Measurements from ENCODE around the gene TOMM34. TPM values are rescaled to one million over a fixed set of nuclear protein-coding genes. Genes with fewer than 3 reads are reported as not detected.

The TOMM34 gene
- total RNA-seq, 1 donor from 2014 or later = 16.2 TPM

DNA sequence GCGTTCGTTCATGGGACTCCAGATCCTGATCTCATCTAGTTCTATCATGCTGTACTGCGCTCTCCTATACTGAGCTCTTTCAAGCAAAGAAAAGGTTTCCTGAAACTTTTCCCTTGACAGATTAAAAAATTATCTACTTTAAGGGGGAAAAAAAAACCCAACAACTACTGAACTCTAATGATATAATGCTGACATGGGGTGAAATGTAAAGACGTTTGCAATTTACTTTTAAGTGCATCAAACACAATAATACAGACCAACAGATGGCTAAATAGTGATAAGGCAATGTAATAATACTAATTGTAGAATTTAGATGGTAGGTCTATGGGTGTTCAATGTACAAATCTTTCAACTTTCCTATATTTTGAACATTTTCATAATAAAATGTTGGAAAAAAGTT lies 16.4 kb downstream of the TOMM34 start:
- Histone ChIP-seq H3K27ac (no peak overlapping the region), H3K27me3 (no peaks in the 10 kb centered on the region), H3K36me3 (peaks cover 0 to 62% of the 10 kb centered on the region in 2 donors), H3K9me3 (no peaks in the 10 kb centered on the region), H3K4me1 (no peaks in the 10 kb centered on the region), H3K4me3 (no peak overlapping the region)
- TF ChIP-seq POLR2AphosphoS5 (IDR thresholded peaks at IDR 0.05; ENCODE audit: insufficient read depth in 1 of 2, low read depth in 1 of 2) = no peak
- TF ChIP-seq, protein P1, sequence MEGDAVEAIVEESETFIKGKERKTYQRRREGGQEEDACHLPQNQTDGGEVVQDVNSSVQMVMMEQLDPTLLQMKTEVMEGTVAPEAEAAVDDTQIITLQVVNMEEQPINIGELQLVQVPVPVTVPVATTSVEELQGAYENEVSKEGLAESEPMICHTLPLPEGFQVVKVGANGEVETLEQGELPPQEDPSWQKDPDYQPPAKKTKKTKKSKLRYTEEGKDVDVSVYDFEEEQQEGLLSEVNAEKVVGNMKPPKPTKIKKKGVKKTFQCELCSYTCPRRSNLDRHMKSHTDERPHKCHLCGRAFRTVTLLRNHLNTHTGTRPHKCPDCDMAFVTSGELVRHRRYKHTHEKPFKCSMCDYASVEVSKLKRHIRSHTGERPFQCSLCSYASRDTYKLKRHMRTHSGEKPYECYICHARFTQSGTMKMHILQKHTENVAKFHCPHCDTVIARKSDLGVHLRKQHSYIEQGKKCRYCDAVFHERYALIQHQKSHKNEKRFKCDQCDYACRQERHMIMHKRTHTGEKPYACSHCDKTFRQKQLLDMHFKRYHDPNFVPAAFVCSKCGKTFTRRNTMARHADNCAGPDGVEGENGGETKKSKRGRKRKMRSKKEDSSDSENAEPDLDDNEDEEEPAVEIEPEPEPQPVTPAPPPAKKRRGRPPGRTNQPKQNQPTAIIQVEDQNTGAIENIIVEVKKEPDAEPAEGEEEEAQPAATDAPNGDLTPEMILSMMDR (IDR thresholded peaks at IDR 0.05) = no peak
- intact Hi-C loops (cut with DNase I) = no loop called here
- no peak for DNase-seq (ENCODE audit: extremely low spot score in 2 of 2)

DNA sequence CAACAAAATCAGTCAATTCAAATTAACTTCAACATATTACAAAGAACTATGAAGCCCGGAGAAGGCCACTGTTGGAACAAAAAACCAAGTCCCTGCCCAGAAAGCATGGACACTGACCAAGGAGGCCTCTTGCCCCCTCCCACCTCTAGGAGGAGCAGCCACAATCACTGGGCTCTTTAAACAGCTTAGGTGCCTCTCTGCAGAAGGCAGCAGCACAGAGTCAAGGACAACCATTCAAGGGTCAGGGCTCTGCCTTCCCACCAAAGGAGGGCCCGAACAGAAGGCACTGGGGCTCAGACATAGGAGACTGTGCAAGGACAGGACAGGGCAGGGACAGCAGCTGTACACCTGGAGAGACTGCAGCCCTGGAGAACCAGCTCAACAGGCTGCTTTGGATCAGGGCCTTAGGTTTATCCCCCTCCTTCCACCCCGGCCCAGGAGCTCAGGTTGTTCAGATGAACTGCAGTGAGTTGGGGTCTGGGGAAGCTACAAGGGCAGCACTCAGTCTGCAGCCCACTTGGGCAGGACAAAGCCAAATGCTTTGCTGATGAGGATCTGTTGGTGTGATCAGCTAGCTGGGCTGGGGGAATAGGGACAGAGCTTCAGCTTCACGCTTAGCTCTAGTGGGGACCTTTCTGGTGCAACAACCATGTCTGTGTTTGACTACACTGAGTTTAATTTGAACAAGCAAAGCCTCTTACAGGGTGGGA lies 17.8 kb downstream of the TOMM34 start:
- Histone ChIP-seq H3K36me3 (peaks cover 0 to 49% of the 10 kb centered on the region in 2 donors), H3K4me1 (no peaks in the 10 kb centered on the region), H3K27me3 (no peaks in the 10 kb centered on the region), H3K27ac (no peak overlapping the region), H3K4me3 (no peak overlapping the region), H3K9me3 (no peaks in the 10 kb centered on the region)
- DNase-seq (ENCODE audit: extremely low spot score in 2 of 2) = no peak
- intact Hi-C loops (cut with DNase I) = no loop called here
- no peak for TF ChIP-seq POLR2AphosphoS5 (IDR thresholded peaks at IDR 0.05; ENCODE audit: insufficient read depth in 1 of 2, low read depth in 1 of 2)
- TF ChIP-seq, protein P1 (IDR thresholded peaks at IDR 0.05) = no peak
- TF ChIP-seq POLR2A (IDR thresholded peaks at IDR 0.05) = no peak

DNA sequence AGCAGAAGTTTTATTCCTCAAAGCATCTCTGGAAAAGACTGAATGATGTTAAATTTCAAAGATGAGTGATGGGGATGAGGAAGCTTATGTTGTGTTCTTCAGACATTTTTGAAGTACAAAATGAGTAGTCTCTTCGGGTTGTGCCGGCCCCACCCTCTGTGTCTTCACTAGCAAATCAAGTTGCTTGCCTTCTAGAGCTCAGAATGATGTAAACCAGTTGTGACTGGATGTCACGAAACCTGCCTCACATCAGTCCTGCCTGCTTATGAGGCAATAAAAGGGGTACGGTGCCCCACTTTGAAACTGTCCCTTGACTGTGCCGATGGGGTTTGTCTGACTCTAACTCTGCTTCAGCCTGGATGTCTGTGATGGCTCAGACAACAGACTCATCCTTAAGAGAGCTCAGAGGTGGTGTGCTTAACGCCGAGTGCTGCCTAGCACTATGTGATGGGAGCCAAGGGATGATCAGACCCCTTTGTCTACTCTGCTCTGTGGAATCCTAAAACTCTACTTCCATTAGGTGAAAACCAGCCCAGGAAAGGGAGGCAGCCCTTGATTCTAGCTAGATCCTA lies 19.0 kb downstream of the TOMM34 start:
- intact Hi-C loops (cut with DNase I) = no loop called here
- H3K27me3 ChIP-seq = no peaks in the 10 kb centered on the region
- no peak overlapping the region for H3K4me3 ChIP-seq
- H3K27ac ChIP-seq = no peak overlapping the region
- H3K9me3 ChIP-seq = no peaks in the 10 kb centered on the region
- peaks cover 0 to 38% of the 10 kb centered on the region in 2 donors for H3K36me3 ChIP-seq
- DNase-seq (ENCODE audit: extremely low spot score in 2 of 2) = no peak
- no peaks in the 10 kb centered on the region for H3K4me1 ChIP-seq
- TF ChIP-seq, protein P1 (IDR thresholded peaks at IDR 0.05) = no peak
- TF ChIP-seq POLR2A (IDR thresholded peaks at IDR 0.05) (no peak), POLR2AphosphoS5 (IDR thresholded peaks at IDR 0.05; ENCODE audit: insufficient read depth in 1 of 2, low read depth in 1 of 2) (no peak)

DNA sequence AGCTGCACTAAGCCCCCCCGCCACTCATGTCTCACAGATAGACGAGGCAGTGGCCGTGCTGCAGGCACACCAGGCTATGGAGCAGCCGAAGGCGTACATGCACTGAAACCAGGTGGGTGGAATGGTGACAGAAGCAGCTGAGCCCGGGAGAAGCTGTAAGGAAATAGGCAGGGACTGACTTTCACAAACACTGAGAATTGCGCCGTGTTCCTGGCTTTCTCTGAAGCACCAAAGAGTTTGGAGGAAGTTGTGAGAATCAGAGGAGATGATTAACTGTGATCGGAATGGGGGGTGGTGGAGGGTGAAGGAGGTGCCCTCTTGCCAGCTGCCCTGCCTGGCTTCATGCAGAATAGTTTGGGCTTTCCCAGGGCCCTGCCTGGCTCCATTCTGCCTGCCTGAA lies 21.6 kb downstream of the TOMM34 start:
- Histone ChIP-seq H3K9me3 (no peaks in the 10 kb centered on the region), H3K4me1 (no peaks in the 10 kb centered on the region), H3K36me3 (peaks cover 0 to 25% of the 10 kb centered on the region in 2 donors), H3K27me3 (no peaks in the 10 kb centered on the region), H3K27ac (no peak overlapping the region), H3K4me3 (no peak overlapping the region)
- TF ChIP-seq POLR2A (IDR thresholded peaks at IDR 0.05) = no peak
- TF ChIP-seq, protein P1 (IDR thresholded peaks at IDR 0.05) = no peak
- no peak for TF ChIP-seq POLR2AphosphoS5 (IDR thresholded peaks at IDR 0.05; ENCODE audit: insufficient read depth in 1 of 2, low read depth in 1 of 2)
- no peak for DNase-seq (ENCODE audit: extremely low spot score in 2 of 2)
- intact Hi-C loops (cut with DNase I) = no loop called here

DNA sequence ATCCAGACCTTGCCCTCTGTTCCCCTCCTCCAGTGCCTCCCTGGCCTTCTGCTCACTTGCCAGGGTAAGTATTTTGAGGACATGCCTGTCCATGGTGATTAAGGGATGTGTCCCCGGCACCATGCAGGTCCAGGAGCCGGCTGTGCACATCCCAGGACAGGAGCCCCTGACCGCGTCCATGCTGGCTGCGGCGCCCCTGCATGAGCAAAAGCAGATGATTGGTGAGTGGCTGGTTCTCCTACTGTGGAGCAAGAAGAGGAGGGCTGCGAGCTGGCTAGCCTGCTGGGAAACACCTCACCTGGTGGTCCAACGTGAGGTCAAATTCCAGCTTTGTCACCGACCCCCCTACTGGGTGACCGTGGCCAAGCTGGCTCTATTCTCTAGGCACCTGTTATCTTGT lies 23.7 kb downstream of the TOMM34 start:
- no peaks in the 10 kb centered on the region for H3K4me1 ChIP-seq
- intact Hi-C loops (cut with DNase I) = no loop called here
- TF ChIP-seq POLR2AphosphoS5 (IDR thresholded peaks at IDR 0.05; ENCODE audit: insufficient read depth in 1 of 2, low read depth in 1 of 2) (no peak), POLR2A (IDR thresholded peaks at IDR 0.05) (no peak)
- TF ChIP-seq, protein P1 (IDR thresholded peaks at IDR 0.05) = no peak
- no peak overlapping the region for H3K4me3 ChIP-seq
- peaks cover 0 to 7% of the 10 kb centered on the region in 2 donors for H3K36me3 ChIP-seq
- no peaks in the 10 kb centered on the region for H3K27me3 ChIP-seq
- H3K27ac ChIP-seq = no peak overlapping the region
- no peak for DNase-seq (ENCODE audit: extremely low spot score in 2 of 2)
- H3K9me3 ChIP-seq = no peaks in the 10 kb centered on the region
